Activated effector memory CD4-positive, alpha-beta T cell treated with anti-CD3 and anti-CD28 coated beads, Interleukin-2, amount 50 U/mL, for 16 hours (primary cell): ENCODE results near the gene PPP2R2B.
"Not testable (repeated sequence)": the region's sequence is repeated elsewhere in the genome, so short reads cannot be mapped to it uniquely, and the experiment has no call there.

Experiments
- DNase-seq: peaks from one replicate; pipeline ENCODE4 v3.0.0-alpha.2; 2020

Gene PPP2R2B

GRCh38 chr5:146588331-146589027 is 290.1 kb downstream of the PPP2R2B start:
- no peak for DNase-seq

GRCh38 chr5:146586752-146587151 is 291.8 kb downstream of the PPP2R2B start:
- no peak for DNase-seq

- no peak for DNase-seq
Observed at GRCh38 chr5:146584750-146585149, 293.8 kb downstream of the PPP2R2B start.

- DNase-seq: no peak
Observed at GRCh38 chr5:146582051-146582596, 296.4 kb downstream of the PPP2R2B start.

GRCh38 chr5:146580237-146580636 is 298.3 kb downstream of the PPP2R2B start:
- DNase-seq: no peak

GRCh38 chr5:146574713-146575112 is 303.8 kb downstream of the PPP2R2B start:
- no peak for DNase-seq

- no peak for DNase-seq
Observed at GRCh38 chr5:146568161-146568560, 310.4 kb downstream of the PPP2R2B start.

GRCh38 chr5:146565764-146566367 is 312.7 kb downstream of the PPP2R2B start:
- DNase-seq: peak; percentile 63

- DNase-seq: no peak
Observed at GRCh38 chr5:146564007-146564762, 314.4 kb downstream of the PPP2R2B start.

- no peak for DNase-seq
Observed at GRCh38 chr5:146562461-146562860, 316.1 kb downstream of the PPP2R2B start.

- no peak for DNase-seq
Observed at GRCh38 chr5:146561711-146562110, 316.8 kb downstream of the PPP2R2B start.

GRCh38 chr5:146560205-146560812 is 318.2 kb downstream of the PPP2R2B start:
- no peak for DNase-seq

GRCh38 chr5:146556884-146557283 is 321.7 kb downstream of the PPP2R2B start:
- DNase-seq: not testable (repeated sequence)

GRCh38 chr5:146553446-146553845 is 325.1 kb downstream of the PPP2R2B start:
- DNase-seq: no peak

GRCh38 chr5:146549615-146550014 is 328.9 kb downstream of the PPP2R2B start:
- no peak for DNase-seq

GRCh38 chr5:146548781-146549449 is 329.6 kb downstream of the PPP2R2B start:
- no peak for DNase-seq

GRCh38 chr5:146544232-146544631 is 334.3 kb downstream of the PPP2R2B start:
- DNase-seq: no peak

GRCh38 chr5:146541958-146542849 is 336.4 kb downstream of the PPP2R2B start:
- peak; percentile 87 for DNase-seq

- DNase-seq: no peak
Observed at GRCh38 chr5:146540414-146540813, 338.1 kb downstream of the PPP2R2B start.

- no peak for DNase-seq
Observed at GRCh38 chr5:146539973-146540372, 338.6 kb downstream of the PPP2R2B start.

- DNase-seq: no peak
Observed at GRCh38 chr5:146538432-146538831, 340.1 kb downstream of the PPP2R2B start.

GRCh38 chr5:146533882-146534281 is 344.7 kb downstream of the PPP2R2B start:
- no peak for DNase-seq
